ENCODE data around the gene PRPF40B.

The PRPF40B gene

DNA sequence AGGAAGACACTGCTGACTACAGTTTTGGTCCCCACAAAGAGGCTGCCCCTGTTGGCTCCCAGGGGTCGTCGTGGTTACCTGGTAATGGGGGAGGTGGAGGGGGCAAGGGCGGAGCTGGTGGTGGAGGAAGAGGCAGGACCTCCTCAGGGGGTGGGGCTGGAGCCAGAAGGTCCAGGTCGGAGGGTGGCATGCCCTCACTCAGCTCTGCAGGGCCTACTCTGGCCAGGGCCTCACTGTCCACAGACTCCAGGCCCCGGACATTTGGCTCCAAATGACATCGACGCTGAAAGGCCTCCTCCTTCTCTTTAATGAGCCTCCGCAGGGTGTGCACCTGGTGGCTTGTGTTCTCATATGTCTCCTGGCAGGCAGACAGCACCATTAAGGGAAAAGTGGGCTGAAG lies 28.5 kb downstream of the PRPF40B start:
- H3K36me3 Mint-ChIP-seq (ENCODE audit: low read depth) = peaks cover 36% of the 10 kb centered on the region
- H3K27ac Mint-ChIP-seq = no peak overlapping the region
- H3K4me1 Mint-ChIP-seq = peaks cover 8% of the 10 kb centered on the region
- no peaks in the 10 kb centered on the region for H3K27me3 Mint-ChIP-seq
- DNase-seq (no peak), ATAC-seq (no peak)
- no peak overlapping the region for H3K4me3 Mint-ChIP-seq
- H3K9me3 Mint-ChIP-seq = no peaks in the 10 kb centered on the region

DNA sequence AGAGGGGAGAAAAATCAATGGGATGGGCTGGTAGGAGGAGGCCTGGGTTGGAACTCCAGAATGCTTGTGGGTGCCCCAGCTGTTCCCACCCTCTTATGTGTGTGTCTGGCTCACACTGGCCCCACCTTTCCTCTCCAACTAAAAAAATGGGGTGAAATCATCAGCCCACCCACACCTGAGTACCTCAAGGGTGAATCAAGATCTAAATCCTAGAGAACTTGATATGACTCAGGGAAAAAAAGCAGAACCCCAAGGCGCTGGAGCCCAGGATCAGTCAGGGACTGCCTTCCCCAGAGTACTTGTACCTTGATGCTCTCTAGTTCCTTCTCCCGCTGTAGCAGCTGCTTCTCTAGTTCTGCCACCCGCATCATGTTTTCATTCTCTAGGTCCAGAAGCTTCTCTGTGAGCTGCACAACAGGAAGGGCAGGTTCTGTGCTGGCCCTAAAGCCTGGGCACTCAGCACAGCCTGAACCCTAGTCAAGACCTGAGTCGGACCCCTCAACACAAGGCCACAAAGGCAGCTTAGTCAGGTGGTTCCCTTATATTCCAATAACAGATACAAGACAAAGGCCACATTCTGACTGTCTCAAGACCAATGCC lies 29.7 kb downstream of the PRPF40B start:
- peaks cover 38% of the 10 kb centered on the region for H3K36me3 Mint-ChIP-seq (ENCODE audit: low read depth)
- no peak for DNase-seq

DNA sequence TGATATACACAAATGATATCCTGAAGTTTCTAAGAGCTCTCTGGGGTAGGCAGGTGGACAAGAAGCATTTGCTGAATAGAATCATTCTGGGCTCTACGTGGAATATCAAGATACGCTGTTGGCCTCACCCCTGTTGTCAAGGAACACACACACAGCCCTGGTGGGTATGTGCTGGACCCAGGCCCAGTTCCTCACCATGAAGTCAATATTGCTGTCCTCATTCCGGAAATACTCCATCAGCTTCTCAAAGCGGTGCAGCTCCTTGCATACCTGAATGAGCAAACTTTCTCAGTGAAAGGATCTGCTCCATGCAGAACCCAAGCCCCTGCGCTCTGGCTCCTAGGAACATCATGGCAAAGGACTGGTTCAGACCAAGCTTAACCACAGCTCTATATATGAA lies 31.4 kb downstream of the PRPF40B start:
- ATAC-seq = no peak
- no peaks in the 10 kb centered on the region for H3K9me3 Mint-ChIP-seq
- H3K4me1 Mint-ChIP-seq = peaks cover 8% of the 10 kb centered on the region
- H3K27ac Mint-ChIP-seq = no peak overlapping the region
- no peak for DNase-seq
- H3K4me3 Mint-ChIP-seq = no peak overlapping the region
- H3K27me3 Mint-ChIP-seq = no peaks in the 10 kb centered on the region
- peaks cover 30% of the 10 kb centered on the region for H3K36me3 Mint-ChIP-seq (ENCODE audit: low read depth)

More for the DNA sequence above, 29.7 kb downstream of the PRPF40B start:
- ATAC-seq = no peak
- Mint-ChIP-seq H3K27ac (no peak overlapping the region), H3K4me1 (peaks cover 8% of the 10 kb centered on the region), H3K9me3 (no peaks in the 10 kb centered on the region), H3K27me3 (no peaks in the 10 kb centered on the region), H3K4me3 (no peak overlapping the region)

DNA sequence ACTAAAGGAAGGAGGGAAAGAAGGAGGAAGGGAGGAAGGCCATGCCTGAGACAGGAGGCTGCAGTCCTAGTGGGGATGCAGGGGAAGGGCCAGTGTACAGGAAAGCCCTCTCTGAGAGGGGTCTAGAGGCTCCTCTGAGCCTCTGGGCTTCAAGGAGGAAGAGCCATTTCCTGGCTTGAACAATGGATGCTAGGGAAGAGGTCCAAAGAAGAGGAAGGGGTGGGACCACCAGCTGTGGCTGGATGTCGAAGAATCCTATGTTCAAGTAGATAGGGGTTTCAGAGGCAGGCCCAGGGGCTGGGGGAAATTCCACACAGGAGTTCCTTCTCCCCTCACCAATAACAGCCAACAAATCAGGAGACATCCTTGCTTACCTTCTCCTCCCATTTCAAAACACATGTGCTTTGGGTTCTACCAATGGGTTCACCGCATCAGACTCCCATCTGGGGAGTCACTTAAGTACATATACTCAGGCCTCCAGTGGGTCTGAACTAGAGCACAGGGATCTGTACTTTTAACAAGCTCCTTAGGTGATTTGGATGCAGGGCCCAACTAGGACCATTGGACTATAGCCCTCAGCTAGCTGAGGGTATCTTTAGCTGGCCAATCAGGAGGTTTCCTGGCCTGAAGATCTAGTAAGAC lies 32.4 kb downstream of the PRPF40B start:
- H3K9me3 Mint-ChIP-seq = no peaks in the 10 kb centered on the region
- no peak overlapping the region for H3K4me3 Mint-ChIP-seq
- peaks cover 14% of the 10 kb centered on the region for H3K4me1 Mint-ChIP-seq
- H3K27me3 Mint-ChIP-seq = no peaks in the 10 kb centered on the region
- H3K27ac Mint-ChIP-seq = no peak overlapping the region
- no peak for DNase-seq
- ATAC-seq = no peak
- peaks cover 31% of the 10 kb centered on the region for H3K36me3 Mint-ChIP-seq (ENCODE audit: low read depth)

DNA sequence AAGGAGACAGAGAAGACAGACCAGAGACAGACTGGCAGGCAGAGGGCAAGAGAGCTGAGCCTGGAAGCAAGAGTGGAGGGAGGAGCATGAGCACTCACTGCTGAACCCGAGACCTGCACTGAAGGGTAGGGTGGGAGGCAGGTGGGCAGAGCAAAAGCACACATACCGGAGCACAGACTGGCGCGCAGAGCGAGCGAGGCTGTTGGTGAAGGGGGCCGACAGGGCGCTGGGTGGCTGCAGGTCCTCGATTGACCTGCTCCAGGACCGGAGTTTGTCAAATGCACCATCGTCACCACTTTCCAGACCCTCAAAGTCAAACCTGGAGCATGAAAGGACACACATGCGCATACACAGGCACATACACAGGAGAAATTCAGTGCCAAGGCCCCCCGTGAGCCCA lies 34.9 kb downstream of the PRPF40B start:
- DNase-seq (no peak), ATAC-seq (no peak)
- Mint-ChIP-seq H3K9me3 (no peaks in the 10 kb centered on the region), H3K4me3 (no peak overlapping the region), H3K4me1 (peaks cover 39% of the 10 kb centered on the region), H3K27ac (no peak overlapping the region), H3K36me3 (ENCODE audit: low read depth) (peaks cover 44% of the 10 kb centered on the region), H3K27me3 (no peaks in the 10 kb centered on the region)

DNA sequence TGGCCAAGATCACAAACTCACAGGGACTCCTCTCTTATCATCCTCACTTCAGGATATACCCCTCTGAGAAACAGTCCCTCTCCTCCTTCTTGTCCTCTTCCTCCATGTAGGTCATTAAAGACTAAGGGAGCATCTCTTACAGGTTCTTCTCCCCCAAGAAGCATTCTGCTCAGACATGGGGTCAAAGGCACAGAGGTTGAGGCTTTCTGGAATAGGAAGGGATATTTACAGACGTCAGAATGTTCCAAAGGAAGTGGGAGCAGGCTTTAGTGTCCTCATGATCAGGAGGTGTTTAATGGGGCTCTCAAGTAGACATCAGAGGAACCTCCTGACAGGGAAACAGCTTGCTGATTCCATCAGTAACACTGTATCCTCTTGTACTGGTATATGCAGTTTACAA lies 36.4 kb downstream of the PRPF40B start:
- peaks cover 44% of the 10 kb centered on the region for H3K36me3 Mint-ChIP-seq (ENCODE audit: low read depth)

DNA sequence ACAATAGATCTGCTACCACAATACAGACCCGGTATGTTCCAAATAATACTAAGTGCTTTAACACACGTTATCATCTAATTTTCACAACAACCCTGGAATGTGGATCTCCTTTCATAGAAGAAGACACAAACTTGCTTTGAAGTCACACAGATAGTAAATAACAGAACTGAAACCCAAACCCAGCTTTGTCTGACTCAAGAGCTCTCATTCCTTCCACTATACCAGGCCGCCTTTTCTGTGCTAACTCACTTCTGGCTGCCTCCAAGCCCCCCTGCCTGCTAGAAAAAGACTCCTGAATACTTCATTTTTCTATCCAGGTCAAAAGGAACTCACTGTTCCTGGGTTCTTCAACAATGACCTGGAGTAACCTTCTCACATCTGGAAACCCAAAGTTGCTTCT lies 37.8 kb downstream of the PRPF40B start:
- H3K36me3 Mint-ChIP-seq (ENCODE audit: low read depth) = peaks cover 48% of the 10 kb centered on the region
- DNase-seq = peak; percentile 30
- H3K27ac Mint-ChIP-seq = peak overlapping the region; percentile 92
- ATAC-seq = peak; percentile 78
- no peaks in the 10 kb centered on the region for H3K27me3 Mint-ChIP-seq
- no peaks in the 10 kb centered on the region for H3K9me3 Mint-ChIP-seq
- peaks cover 64% of the 10 kb centered on the region for H3K4me1 Mint-ChIP-seq
- peak overlapping the region; percentile 45 for H3K4me3 Mint-ChIP-seq

More for the DNA sequence above, 36.4 kb downstream of the PRPF40B start:
- DNase-seq (no peak), ATAC-seq (no peak)
- Mint-ChIP-seq H3K9me3 (no peaks in the 10 kb centered on the region), H3K27me3 (no peaks in the 10 kb centered on the region), H3K4me3 (no peak overlapping the region), H3K4me1 (peaks cover 53% of the 10 kb centered on the region), H3K27ac (no peak overlapping the region)

DNA sequence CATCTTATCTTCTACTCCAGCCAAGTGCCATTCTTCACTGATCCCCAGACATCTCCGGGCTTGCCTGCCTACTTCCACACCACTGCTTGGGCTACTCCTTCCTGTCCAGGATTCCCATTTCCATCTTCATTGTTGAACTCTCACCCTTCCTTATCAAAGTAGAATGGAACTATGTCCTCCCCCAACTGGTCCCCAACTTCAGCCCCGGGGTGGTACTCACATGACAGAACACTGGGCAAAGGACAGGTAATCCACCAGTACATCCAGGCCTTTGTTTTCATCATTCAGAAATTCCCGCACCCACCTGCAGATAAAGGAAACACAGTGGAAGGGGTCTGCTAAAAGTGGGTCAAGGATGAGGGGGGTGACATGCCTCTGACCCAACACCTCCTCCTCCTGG lies 38.4 kb downstream of the PRPF40B start:
- Mint-ChIP-seq H3K4me1 (peaks cover 60% of the 10 kb centered on the region), H3K27ac (peak overlapping the region; percentile 92), H3K27me3 (no peaks in the 10 kb centered on the region), H3K9me3 (no peaks in the 10 kb centered on the region), H3K4me3 (peak overlapping the region; percentile 45), H3K36me3 (ENCODE audit: low read depth) (peaks cover 50% of the 10 kb centered on the region)
- ATAC-seq (no peak), DNase-seq (no peak)

DNA sequence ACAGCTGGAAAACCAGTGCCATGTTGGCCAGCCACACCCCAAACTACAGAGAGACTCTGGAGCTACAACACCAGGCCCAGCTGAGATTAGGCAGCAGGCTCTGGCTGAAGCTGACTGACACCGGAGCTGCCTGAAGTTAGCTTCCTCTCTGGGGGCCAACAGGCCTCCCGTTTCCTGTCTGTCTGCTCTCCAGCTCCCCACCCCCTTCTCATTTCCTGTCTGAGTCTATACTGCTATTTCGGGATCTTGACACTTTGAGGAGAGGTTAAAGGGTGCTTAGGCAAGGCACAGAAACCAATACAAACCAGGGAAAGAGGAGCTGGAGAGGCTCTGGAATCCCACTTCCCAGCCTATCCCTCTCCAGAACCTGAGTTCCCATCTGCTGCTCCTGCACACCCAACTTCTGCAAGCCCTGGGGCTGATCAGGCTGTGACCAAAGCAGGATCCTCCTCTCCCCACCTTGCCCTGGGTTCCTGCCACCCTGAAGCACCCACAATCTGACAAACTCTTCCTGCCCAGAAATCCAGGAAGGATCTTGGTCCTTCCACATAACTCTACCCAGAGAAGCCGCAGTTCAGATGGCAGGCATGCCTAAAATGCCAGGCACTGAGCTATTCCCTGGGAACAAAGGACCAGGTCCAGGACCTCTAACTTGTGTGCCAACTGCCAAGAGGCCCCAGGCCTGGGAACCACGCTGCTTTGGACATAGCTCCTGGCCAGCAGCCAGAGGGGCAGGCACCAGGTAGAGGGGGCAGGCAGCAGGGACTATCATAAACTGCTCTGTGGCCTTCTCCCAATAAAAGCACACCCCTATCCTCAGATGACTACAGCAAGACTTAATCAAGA lies 39.9 kb downstream of the PRPF40B start:
- Mint-ChIP-seq H3K9me3 (no peaks in the 10 kb centered on the region), H3K4me3 (peak overlapping the region; percentile 73), H3K36me3 (ENCODE audit: low read depth) (peaks cover 41% of the 10 kb centered on the region), H3K27ac (peak overlapping the region; percentile 92), H3K27me3 (no peaks in the 10 kb centered on the region), H3K4me1 (peaks cover 74% of the 10 kb centered on the region)
- peak; percentile 87 for ATAC-seq
- DNase-seq = peak; percentile 71

DNA sequence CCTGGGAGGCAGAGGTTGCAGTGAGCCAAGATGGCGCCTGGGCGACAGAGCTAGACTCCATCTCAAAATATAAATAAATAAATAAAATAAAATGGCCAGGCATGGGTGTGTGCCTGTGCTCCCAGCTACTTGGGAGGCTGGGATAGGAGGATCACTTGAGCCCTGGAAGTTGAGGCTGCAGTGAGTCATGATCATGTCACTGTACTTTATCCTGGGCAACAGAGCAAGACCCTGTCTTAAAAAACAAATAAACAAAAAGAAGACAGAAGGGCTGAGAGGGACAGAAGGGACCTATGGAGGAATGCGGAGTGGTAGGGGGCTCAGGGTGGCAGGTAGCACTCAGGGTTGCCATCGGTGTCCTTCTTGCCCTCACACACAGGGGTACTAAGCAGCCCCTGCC lies 40.8 kb downstream of the PRPF40B start:
- peaks cover 84% of the 10 kb centered on the region for H3K4me1 Mint-ChIP-seq
- DNase-seq = no peak
- no peak overlapping the region for H3K4me3 Mint-ChIP-seq
- ATAC-seq = no peak
- peaks cover 40% of the 10 kb centered on the region for H3K36me3 Mint-ChIP-seq (ENCODE audit: low read depth)
- peak overlapping the region; percentile 62 for H3K27ac Mint-ChIP-seq
- no peaks in the 10 kb centered on the region for H3K27me3 Mint-ChIP-seq
- no peaks in the 10 kb centered on the region for H3K9me3 Mint-ChIP-seq

DNA sequence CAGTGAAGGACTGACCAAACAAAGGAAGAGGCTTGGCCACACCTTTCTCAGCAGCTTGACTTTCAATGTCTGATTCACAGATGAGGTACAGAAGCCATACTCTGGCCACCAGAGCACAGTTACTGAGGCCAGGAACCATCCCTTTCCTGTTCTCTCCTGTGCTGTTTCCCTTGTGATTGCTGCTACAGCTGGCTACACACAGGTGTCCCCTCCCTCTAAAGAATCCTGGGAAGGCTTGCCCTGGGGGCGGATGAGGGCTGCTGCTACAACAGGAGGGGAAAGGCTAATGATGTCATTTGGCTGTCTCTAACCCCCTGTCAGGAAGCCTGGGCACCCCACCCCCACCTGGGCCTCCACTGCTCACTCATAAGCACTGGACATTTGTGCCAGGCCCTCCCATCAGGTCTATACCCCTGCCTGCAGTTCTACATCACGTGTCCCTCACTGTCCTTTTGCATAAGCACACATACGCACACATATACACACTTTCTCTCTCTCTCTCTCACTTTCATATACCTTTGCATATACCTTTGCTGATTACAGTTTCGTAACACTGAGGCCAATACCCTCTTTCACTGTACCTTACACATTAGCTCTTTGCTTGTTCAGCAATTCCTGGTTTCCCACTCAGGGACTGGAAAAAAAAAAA lies 41.4 kb downstream of the PRPF40B start:
- H3K4me3 Mint-ChIP-seq = no peak overlapping the region
- peak overlapping the region; percentile 62 for H3K27ac Mint-ChIP-seq
- peaks cover 40% of the 10 kb centered on the region for H3K36me3 Mint-ChIP-seq (ENCODE audit: low read depth)
- H3K27me3 Mint-ChIP-seq = no peaks in the 10 kb centered on the region
- peaks cover 89% of the 10 kb centered on the region for H3K4me1 Mint-ChIP-seq
- no peak for ATAC-seq
- no peaks in the 10 kb centered on the region for H3K9me3 Mint-ChIP-seq
- DNase-seq = no peak

DNA sequence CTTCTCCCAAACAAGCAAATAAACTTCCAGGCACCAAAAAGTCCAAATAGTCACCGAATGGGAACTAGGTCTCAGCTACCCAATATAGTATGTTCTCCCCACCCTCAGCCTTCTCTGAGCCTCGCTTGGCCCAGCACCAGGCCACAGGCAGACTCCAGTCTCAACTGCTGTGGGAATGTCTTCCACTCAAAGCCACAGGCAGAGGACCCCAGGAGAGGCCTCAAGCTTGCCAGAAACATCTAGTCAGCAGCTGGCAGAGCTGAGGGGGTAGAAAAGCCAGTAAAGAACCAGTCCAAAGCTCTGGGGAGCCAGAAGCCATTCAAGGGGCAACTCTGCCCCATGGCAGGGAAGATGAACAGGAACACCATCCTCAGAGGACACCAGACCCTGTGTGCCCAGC lies 42.0 kb downstream of the PRPF40B start:
- Mint-ChIP-seq H3K27ac (peak overlapping the region; percentile 24), H3K4me3 (no peak overlapping the region), H3K36me3 (ENCODE audit: low read depth) (peaks cover 39% of the 10 kb centered on the region), H3K9me3 (no peaks in the 10 kb centered on the region), H3K4me1 (peaks cover 93% of the 10 kb centered on the region), H3K27me3 (no peaks in the 10 kb centered on the region)
- ATAC-seq = no peak
- DNase-seq = no peak

DNA sequence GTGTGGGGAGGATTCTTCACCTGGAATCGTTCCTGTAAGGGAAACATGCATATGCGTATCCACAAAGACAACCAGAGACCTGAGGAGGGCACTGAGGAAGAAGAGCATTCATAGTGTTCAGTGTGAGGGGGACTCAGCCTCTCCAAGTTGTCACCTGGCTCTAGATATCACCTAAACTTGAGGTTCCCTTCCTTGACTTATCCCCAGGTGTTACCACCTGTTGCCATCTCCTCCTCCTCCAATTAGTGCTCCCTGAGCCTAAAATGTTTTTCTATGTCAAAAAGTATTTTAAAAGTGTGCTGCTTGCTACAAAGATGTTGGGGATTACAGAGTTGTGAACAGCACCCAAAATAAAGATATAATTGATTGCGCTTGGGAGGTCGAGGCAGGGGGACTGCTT lies 42.8 kb downstream of the PRPF40B start:
- DNase-seq (no peak), ATAC-seq (no peak)
- Mint-ChIP-seq H3K36me3 (ENCODE audit: low read depth) (peaks cover 34% of the 10 kb centered on the region), H3K4me3 (no peak overlapping the region), H3K4me1 (peaks cover 93% of the 10 kb centered on the region), H3K27me3 (no peaks in the 10 kb centered on the region), H3K9me3 (no peaks in the 10 kb centered on the region), H3K27ac (no peak overlapping the region)

DNA sequence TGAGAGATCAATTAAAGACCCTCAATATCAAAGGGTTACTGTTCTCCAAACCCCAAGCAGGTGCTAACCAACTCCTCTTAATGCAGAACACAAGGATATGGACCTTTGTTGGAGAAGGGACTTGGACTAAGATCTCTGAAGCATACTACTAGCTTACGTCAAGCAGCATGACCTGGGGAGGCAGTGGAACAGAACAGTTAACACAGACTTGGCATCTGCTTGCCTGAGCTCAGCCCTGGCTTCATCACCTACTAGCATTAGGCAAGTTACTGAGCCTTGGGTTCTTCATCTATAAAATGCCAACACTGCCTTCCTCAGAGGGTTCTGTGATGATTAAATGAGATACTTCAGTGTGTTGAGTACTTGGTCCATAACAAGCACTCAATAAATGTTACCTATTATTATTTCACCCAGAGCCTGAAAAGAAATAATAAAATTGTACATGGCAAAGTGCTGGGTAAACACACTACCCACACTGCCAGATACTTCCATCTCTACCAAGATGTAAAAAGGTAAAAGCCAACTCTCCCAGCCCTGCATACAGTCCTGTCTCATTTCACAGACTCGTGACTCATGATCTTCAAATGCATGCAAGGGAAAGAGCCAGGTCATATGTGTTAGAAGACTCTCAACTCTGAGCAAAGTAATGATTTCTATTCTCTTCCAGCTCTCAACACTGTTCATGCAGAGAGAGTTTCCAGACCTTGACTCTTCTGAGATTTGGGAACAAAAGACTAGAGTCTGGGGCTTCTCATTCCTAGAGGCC lies 44.1 kb downstream of the PRPF40B start:
- DNase-seq (no peak), ATAC-seq (peak; percentile 68)
- peaks cover 93% of the 10 kb centered on the region for H3K4me1 Mint-ChIP-seq
- H3K27me3 Mint-ChIP-seq = no peaks in the 10 kb centered on the region
- peaks cover 23% of the 10 kb centered on the region for H3K36me3 Mint-ChIP-seq (ENCODE audit: low read depth)
- no peak overlapping the region for H3K4me3 Mint-ChIP-seq
- no peaks in the 10 kb centered on the region for H3K9me3 Mint-ChIP-seq
- peak overlapping the region; percentile 68 for H3K27ac Mint-ChIP-seq
